ENCODE measurements around the gene RPTOR.
A peak's percentile ranks its signal among the peaks of the same experiment; 100 is the strongest.

Gene RPTOR

GRCh38 chr17:80850817-80851216 lies 306.2 kb downstream of the RPTOR start:
- Histone ChIP-seq H2AK5ac (ENCODE audit: low read depth, low read length) (no peak overlapping the region), H2BK120ac (ENCODE audit: low read depth, low read length) (no peak overlapping the region), H3K18ac (ENCODE audit: low read length) (no peak overlapping the region), H2BK15ac (ENCODE audit: low read length) (no peak overlapping the region), H3K9ac (ENCODE audit: low read depth, low read length, poor library complexity) (no peak overlapping the region), H4K91ac (ENCODE audit: low read depth, low read length, poor library complexity) (no peak overlapping the region), H2BK12ac (ENCODE audit: low read length) (no peak overlapping the region), H3K4me3 (ENCODE audit: low read length in 2 of 2) (no peak overlapping the region), H3K27ac (replicated peaks; ENCODE audit: low read length) (no peak overlapping the region), H3K14ac (ENCODE audit: low read length) (no peak overlapping the region), H3K4me1 (ENCODE audit: control insufficient read depth in 2 of 2, insufficient read depth in 1 of 2, low read depth in 1 of 2, low read length in 2 of 2) (peaks cover 0 to 7% of the 10 kb centered on the region in 2 donors), H3K79me1 (ENCODE audit: low read depth, low read length) (no peaks in the 10 kb centered on the region), H3K4me2 (ENCODE audit: insufficient read depth, low read length, poor library complexity, severe bottlenecking) (no peak overlapping the region), H3K27me3 (ENCODE audit: control insufficient read depth in 3 of 3, insufficient read depth in 3 of 3, low read depth in 1 of 3, low read length in 3 of 3) (no peaks in the 10 kb centered on the region), H3K23ac (ENCODE audit: low read depth, low read length, poor library complexity) (no peak overlapping the region), H3K9me3 (replicated peaks in 1 of 2; ENCODE audit: control insufficient read depth in 2 of 2, insufficient read depth in 1 of 2, low read depth in 1 of 2, low read length in 2 of 2) (no peaks in the 10 kb centered on the region), H3K4ac (ENCODE audit: low read length) (no peak overlapping the region), H3K36me3 (replicated peaks in 1 of 2; ENCODE audit: control insufficient read depth in 2 of 2, insufficient read depth in 2 of 2, low read length in 2 of 2) (peaks cover 2 to 31% of the 10 kb centered on the region in 2 donors), H2AFZ (ENCODE audit: low read length) (no peak overlapping the region), H4K8ac (ENCODE audit: low read depth, low read length) (no peak overlapping the region), H2BK5ac (ENCODE audit: low read length) (no peak overlapping the region)
- no peak for DNase-seq (ENCODE audit: low spot score)
- WGBS, 2 donors (ENCODE audit: extremely low coverage in 2 of 2, insufficient read length in 2 of 2, insufficient replicate concordance in 1 of 2), result no CpG with 5 or more reads among the region's 6 CpGs

GRCh38 chr17:80851277-80851925 lies 306.8 kb downstream of the RPTOR start:
- Histone ChIP-seq H3K4ac (ENCODE audit: low read length) (no peak overlapping the region), H2AFZ (ENCODE audit: low read length) (no peak overlapping the region), H3K27me3 (ENCODE audit: control insufficient read depth in 3 of 3, insufficient read depth in 3 of 3, low read depth in 1 of 3, low read length in 3 of 3) (no peaks in the 10 kb centered on the region), H3K79me1 (ENCODE audit: low read depth, low read length) (no peaks in the 10 kb centered on the region), H4K8ac (ENCODE audit: low read depth, low read length) (no peak overlapping the region), H3K4me2 (ENCODE audit: insufficient read depth, low read length, poor library complexity, severe bottlenecking) (no peak overlapping the region), H2BK5ac (ENCODE audit: low read length) (no peak overlapping the region), H3K36me3 (replicated peaks in 1 of 2; ENCODE audit: control insufficient read depth in 2 of 2, insufficient read depth in 2 of 2, low read length in 2 of 2) (peaks cover 2 to 33% of the 10 kb centered on the region in 2 donors), H3K27ac (replicated peaks; ENCODE audit: low read length) (no peak overlapping the region), H2AK5ac (ENCODE audit: low read depth, low read length) (no peak overlapping the region), H2BK12ac (ENCODE audit: low read length) (no peak overlapping the region), H4K91ac (ENCODE audit: low read depth, low read length, poor library complexity) (no peak overlapping the region), H3K23ac (ENCODE audit: low read depth, low read length, poor library complexity) (no peak overlapping the region), H3K4me3 (ENCODE audit: low read length in 2 of 2) (no peak overlapping the region), H3K14ac (ENCODE audit: low read length) (no peak overlapping the region), H2BK15ac (ENCODE audit: low read length) (no peak overlapping the region), H3K4me1 (ENCODE audit: control insufficient read depth in 2 of 2, insufficient read depth in 1 of 2, low read depth in 1 of 2, low read length in 2 of 2) (peaks cover 0 to 7% of the 10 kb centered on the region in 2 donors), H3K9me3 (replicated peaks in 1 of 2; ENCODE audit: control insufficient read depth in 2 of 2, insufficient read depth in 1 of 2, low read depth in 1 of 2, low read length in 2 of 2) (no peaks in the 10 kb centered on the region), H2BK120ac (ENCODE audit: low read depth, low read length) (no peak overlapping the region), H3K18ac (ENCODE audit: low read length) (no peak overlapping the region), H3K9ac (ENCODE audit: low read depth, low read length, poor library complexity) (no peak overlapping the region)
- WGBS, 2 donors (ENCODE audit: extremely low coverage in 2 of 2, insufficient read length in 2 of 2, insufficient replicate concordance in 1 of 2), result no CpG with 5 or more reads among the region's 17 CpGs
- no peak for DNase-seq (ENCODE audit: low spot score)

- WGBS, 2 donors (ENCODE audit: extremely low coverage in 2 of 2, insufficient read length in 2 of 2, insufficient replicate concordance in 1 of 2), result no CpG with 5 or more reads among the region's 11 CpGs
These were observed 307.9 kb downstream of the RPTOR start for GRCh38 chr17:80852476-80853015.

GRCh38 chr17:80853076-80853475 lies 308.4 kb downstream of the RPTOR start:
- Histone ChIP-seq H3K18ac (ENCODE audit: low read length) (no peak overlapping the region), H3K79me1 (ENCODE audit: low read depth, low read length) (no peaks in the 10 kb centered on the region), H2BK15ac (ENCODE audit: low read length) (no peak overlapping the region), H2BK5ac (ENCODE audit: low read length) (no peak overlapping the region), H2AFZ (ENCODE audit: low read length) (no peak overlapping the region), H3K36me3 (replicated peaks in 1 of 2; ENCODE audit: control insufficient read depth in 2 of 2, insufficient read depth in 2 of 2, low read length in 2 of 2) (peaks cover 3 to 38% of the 10 kb centered on the region in 2 donors), H3K9ac (ENCODE audit: low read depth, low read length, poor library complexity) (no peak overlapping the region), H4K8ac (ENCODE audit: low read depth, low read length) (peak overlapping the region; percentile 52), H3K14ac (ENCODE audit: low read length) (peak overlapping the region; percentile 25), H2BK12ac (ENCODE audit: low read length) (no peak overlapping the region), H3K4me3 (ENCODE audit: low read length in 2 of 2) (no peak overlapping the region), H3K9me3 (replicated peaks in 1 of 2; ENCODE audit: control insufficient read depth in 2 of 2, insufficient read depth in 1 of 2, low read depth in 1 of 2, low read length in 2 of 2) (no peaks in the 10 kb centered on the region), H3K4ac (ENCODE audit: low read length) (no peak overlapping the region), H3K4me2 (ENCODE audit: insufficient read depth, low read length, poor library complexity, severe bottlenecking) (no peak overlapping the region), H2AK5ac (ENCODE audit: low read depth, low read length) (peak overlapping the region; percentile 68), H3K23ac (ENCODE audit: low read depth, low read length, poor library complexity) (no peak overlapping the region), H2BK120ac (ENCODE audit: low read depth, low read length) (no peak overlapping the region), H3K4me1 (ENCODE audit: control insufficient read depth in 2 of 2, insufficient read depth in 1 of 2, low read depth in 1 of 2, low read length in 2 of 2) (peaks cover 0 to 7% of the 10 kb centered on the region in 2 donors), H3K27me3 (ENCODE audit: control insufficient read depth in 3 of 3, insufficient read depth in 3 of 3, low read depth in 1 of 3, low read length in 3 of 3) (no peaks in the 10 kb centered on the region), H4K91ac (ENCODE audit: low read depth, low read length, poor library complexity) (no peak overlapping the region), H3K27ac (replicated peaks; ENCODE audit: low read length) (no peak overlapping the region)
- WGBS, 2 donors (ENCODE audit: extremely low coverage in 2 of 2, insufficient read length in 2 of 2, insufficient replicate concordance in 1 of 2), result no CpG with 5 or more reads among the region's 16 CpGs
- DNase-seq (ENCODE audit: low spot score), result no peak

More at GRCh38 chr17:80852476-80853015, 307.9 kb downstream of the RPTOR start:
- peak overlapping the region; percentile 49 for H3K23ac ChIP-seq (ENCODE audit: low read depth, low read length, poor library complexity)
- H3K18ac ChIP-seq (ENCODE audit: low read length), result peak overlapping the region; percentile 33
- H3K4ac ChIP-seq (ENCODE audit: low read length), result no peak overlapping the region
- no peak overlapping the region for H2BK120ac ChIP-seq (ENCODE audit: low read depth, low read length)
- H3K4me1 ChIP-seq (ENCODE audit: control insufficient read depth in 2 of 2, insufficient read depth in 1 of 2, low read depth in 1 of 2, low read length in 2 of 2), result peaks cover 0 to 7% of the 10 kb centered on the region in 2 donors
- H3K27ac ChIP-seq (replicated peaks; ENCODE audit: low read length), result no peak overlapping the region
- H3K4me3 ChIP-seq (ENCODE audit: low read length in 2 of 2), result no peak overlapping the region
- H2BK15ac ChIP-seq (ENCODE audit: low read length), result no peak overlapping the region
- H3K9me3 ChIP-seq (replicated peaks in 1 of 2; ENCODE audit: control insufficient read depth in 2 of 2, insufficient read depth in 1 of 2, low read depth in 1 of 2, low read length in 2 of 2), result no peaks in the 10 kb centered on the region
- no peak overlapping the region for H4K91ac ChIP-seq (ENCODE audit: low read depth, low read length, poor library complexity)
- peaks cover 3 to 33% of the 10 kb centered on the region in 2 donors for H3K36me3 ChIP-seq (replicated peaks in 1 of 2; ENCODE audit: control insufficient read depth in 2 of 2, insufficient read depth in 2 of 2, low read length in 2 of 2)
- H2BK12ac ChIP-seq (ENCODE audit: low read length), result no peak overlapping the region
- H3K9ac ChIP-seq (ENCODE audit: low read depth, low read length, poor library complexity), result no peak overlapping the region
- H2AFZ ChIP-seq (ENCODE audit: low read length), result no peak overlapping the region
- no peak overlapping the region for H3K4me2 ChIP-seq (ENCODE audit: insufficient read depth, low read length, poor library complexity, severe bottlenecking)
- no peak overlapping the region for H2AK5ac ChIP-seq (ENCODE audit: low read depth, low read length)
- H3K14ac ChIP-seq (ENCODE audit: low read length), result peak overlapping the region; percentile 25
- DNase-seq (ENCODE audit: low spot score), result no peak
- no peak overlapping the region for H2BK5ac ChIP-seq (ENCODE audit: low read length)
- H4K8ac ChIP-seq (ENCODE audit: low read depth, low read length), result no peak overlapping the region
- no peaks in the 10 kb centered on the region for H3K79me1 ChIP-seq (ENCODE audit: low read depth, low read length)
- H3K27me3 ChIP-seq (ENCODE audit: control insufficient read depth in 3 of 3, insufficient read depth in 3 of 3, low read depth in 1 of 3, low read length in 3 of 3), result no peaks in the 10 kb centered on the region

Measured in neuronal stem cell (in vitro differentiated cells).